Ishikawa (cell line): ENCODE data around the gene SLC25A38.

ENCODE experiments used
- CEBPB ChIP-seq: IDR thresholded peaks from 2 replicates; pipeline ENCODE4 v1.6.1; 2012
- CREB1 ChIP-seq: IDR thresholded peaks from 2 replicates; pipeline ENCODE4 v1.6.1; 2012; ENCODE audit warnings: low read depth
- EGR1 ChIP-seq: IDR thresholded peaks from 2 replicates; pipeline ENCODE4 v1.6.1; 2012
- EP300 ChIP-seq: IDR thresholded peaks from 2 replicates; pipeline ENCODE4 v1.6.1; 2012; ENCODE audit warnings: borderline replicate concordance
- FOXM1 ChIP-seq: IDR thresholded peaks from 2 replicates; pipeline ENCODE4 v1.6.1; 2012; ENCODE audit warnings: low read depth, borderline replicate concordance
- NFIC ChIP-seq: IDR thresholded peaks from 2 replicates; pipeline ENCODE4 v1.6.1; 2012
- RAD21 ChIP-seq: IDR thresholded peaks from 2 replicates; pipeline ENCODE4 v1.6.1; 2012; ENCODE audit warnings: low read depth
- TAF1 ChIP-seq: IDR thresholded peaks from 2 replicates; pipeline ENCODE4 v1.6.1; 2012; ENCODE audit warnings: low read depth, mild to moderate bottlenecking
- TCF12 ChIP-seq: IDR thresholded peaks from 2 replicates; pipeline ENCODE4 v1.6.1; 2012; ENCODE audit warnings: low read depth
- TEAD4 ChIP-seq: IDR thresholded peaks from 2 replicates; pipeline ENCODE4 v1.6.1; 2012
- YY1 ChIP-seq: IDR thresholded peaks from 2 replicates; pipeline ENCODE4 v1.6.1; 2012; ENCODE audit warnings: low read depth
- ZBTB7A ChIP-seq: IDR thresholded peaks from 2 replicates; pipeline ENCODE4 v1.6.1; 2012; ENCODE audit warnings: low read depth
- TF ChIP-seq, protein P1 (sequence below): IDR thresholded peaks from 2 replicates; pipeline ENCODE4 v1.6.1; 2012
- TF ChIP-seq, protein P2 (sequence below): IDR thresholded peaks from 2 replicates; pipeline ENCODE4 v1.6.1; 2012
- TF ChIP-seq, protein P3 (sequence below): IDR thresholded peaks from 2 replicates; pipeline ENCODE4 v1.6.1; 2012; ENCODE audit warnings: low read depth, mild to moderate bottlenecking

The SLC25A38 gene

DNA sequence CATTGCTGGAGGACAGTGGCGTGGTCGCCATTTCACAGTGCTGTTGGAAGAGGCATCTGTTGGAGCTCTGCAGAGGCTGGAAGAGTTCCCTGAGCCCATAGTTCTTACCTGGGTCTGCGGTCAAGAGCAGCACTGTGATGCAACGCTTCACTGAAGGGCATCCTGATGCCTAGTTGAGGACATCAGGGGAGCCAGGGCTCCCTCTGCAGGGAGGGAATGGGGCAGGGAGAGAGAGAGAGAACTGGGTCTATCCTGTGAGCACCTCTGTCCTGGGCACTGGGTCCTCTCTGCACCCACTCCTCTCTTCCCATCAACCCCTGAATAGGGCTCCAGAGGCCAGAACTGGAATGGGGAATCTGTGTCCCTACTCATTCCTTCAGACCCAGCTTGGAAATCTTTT is 60.4 kb downstream of the SLC25A38 start:
- TF ChIP-seq, protein P1, sequence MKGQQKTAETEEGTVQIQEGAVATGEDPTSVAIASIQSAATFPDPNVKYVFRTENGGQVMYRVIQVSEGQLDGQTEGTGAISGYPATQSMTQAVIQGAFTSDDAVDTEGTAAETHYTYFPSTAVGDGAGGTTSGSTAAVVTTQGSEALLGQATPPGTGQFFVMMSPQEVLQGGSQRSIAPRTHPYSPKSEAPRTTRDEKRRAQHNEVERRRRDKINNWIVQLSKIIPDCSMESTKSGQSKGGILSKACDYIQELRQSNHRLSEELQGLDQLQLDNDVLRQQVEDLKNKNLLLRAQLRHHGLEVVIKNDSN: no peak
- TF ChIP-seq NFIC: no peak
- TF ChIP-seq TAF1: no peak
- no peak for TF ChIP-seq EP300
- TF ChIP-seq, protein P2, sequence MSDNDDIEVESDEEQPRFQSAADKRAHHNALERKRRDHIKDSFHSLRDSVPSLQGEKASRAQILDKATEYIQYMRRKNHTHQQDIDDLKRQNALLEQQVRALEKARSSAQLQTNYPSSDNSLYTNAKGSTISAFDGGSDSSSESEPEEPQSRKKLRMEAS: no peak
- no peak for TF ChIP-seq EGR1
- no peak for TF ChIP-seq YY1
- no peak for TF ChIP-seq FOXM1
- TF ChIP-seq ZBTB7A: no peak
- TF ChIP-seq, protein P3, sequence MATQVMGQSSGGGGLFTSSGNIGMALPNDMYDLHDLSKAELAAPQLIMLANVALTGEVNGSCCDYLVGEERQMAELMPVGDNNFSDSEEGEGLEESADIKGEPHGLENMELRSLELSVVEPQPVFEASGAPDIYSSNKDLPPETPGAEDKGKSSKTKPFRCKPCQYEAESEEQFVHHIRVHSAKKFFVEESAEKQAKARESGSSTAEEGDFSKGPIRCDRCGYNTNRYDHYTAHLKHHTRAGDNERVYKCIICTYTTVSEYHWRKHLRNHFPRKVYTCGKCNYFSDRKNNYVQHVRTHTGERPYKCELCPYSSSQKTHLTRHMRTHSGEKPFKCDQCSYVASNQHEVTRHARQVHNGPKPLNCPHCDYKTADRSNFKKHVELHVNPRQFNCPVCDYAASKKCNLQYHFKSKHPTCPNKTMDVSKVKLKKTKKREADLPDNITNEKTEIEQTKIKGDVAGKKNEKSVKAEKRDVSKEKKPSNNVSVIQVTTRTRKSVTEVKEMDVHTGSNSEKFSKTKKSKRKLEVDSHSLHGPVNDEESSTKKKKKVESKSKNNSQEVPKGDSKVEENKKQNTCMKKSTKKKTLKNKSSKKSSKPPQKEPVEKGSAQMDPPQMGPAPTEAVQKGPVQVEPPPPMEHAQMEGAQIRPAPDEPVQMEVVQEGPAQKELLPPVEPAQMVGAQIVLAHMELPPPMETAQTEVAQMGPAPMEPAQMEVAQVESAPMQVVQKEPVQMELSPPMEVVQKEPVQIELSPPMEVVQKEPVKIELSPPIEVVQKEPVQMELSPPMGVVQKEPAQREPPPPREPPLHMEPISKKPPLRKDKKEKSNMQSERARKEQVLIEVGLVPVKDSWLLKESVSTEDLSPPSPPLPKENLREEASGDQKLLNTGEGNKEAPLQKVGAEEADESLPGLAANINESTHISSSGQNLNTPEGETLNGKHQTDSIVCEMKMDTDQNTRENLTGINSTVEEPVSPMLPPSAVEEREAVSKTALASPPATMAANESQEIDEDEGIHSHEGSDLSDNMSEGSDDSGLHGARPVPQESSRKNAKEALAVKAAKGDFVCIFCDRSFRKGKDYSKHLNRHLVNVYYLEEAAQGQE: no peak
- TF ChIP-seq CEBPB: no peak
- no peak for TF ChIP-seq TEAD4
- no peak for TF ChIP-seq CREB1
- no peak for TF ChIP-seq TCF12
- TF ChIP-seq RAD21: no peak

DNA sequence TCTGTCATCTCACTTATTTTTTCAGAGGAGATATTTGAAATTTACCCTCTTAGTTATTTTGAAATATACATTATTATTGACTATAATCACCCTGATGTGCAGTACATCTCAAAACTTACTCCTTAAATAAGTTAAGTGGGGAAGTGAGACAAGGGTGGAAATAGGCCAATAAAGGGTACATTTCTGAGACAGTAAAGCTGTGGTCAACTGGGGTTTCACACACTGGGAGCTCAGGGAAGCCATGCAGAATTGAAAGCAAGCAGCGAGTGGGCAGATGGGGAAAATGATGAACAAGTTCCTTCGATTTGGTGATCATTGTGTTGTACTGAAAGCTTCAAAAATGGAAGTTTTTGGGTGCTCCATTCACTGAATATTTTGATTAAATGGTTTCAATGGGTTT is 62.8 kb downstream of the SLC25A38 start:
- TF ChIP-seq RAD21: no peak
- TF ChIP-seq, protein P1: no peak
- TF ChIP-seq TAF1: no peak
- no peak for TF ChIP-seq NFIC
- no peak for TF ChIP-seq ZBTB7A
- no peak for TF ChIP-seq EGR1
- TF ChIP-seq TEAD4: no peak
- no peak for TF ChIP-seq CEBPB
- no peak for TF ChIP-seq YY1
- no peak for TF ChIP-seq CREB1
- TF ChIP-seq EP300: no peak
- TF ChIP-seq, protein P2: no peak
- TF ChIP-seq FOXM1: no peak
- TF ChIP-seq, protein P3: no peak
- TF ChIP-seq TCF12: no peak

DNA sequence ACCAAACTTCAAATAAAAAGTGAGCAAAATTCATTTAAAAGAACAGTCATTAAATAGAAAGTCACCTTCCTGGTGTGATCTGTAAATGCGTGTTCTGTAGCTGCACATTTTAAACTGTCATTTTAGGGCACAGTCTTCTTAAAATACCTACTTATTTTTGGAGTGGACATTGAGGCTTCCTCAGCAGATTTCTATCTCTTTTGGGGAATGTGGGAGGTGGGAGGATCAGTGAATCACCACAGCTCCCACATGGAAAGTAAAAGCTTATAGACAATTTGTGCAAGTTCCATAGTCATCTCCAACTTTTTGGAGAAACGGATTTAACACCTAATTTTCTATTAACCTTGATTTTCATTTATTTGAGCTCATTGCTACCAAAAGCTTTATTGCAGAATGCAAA is 63.3 kb downstream of the SLC25A38 start:
- TF ChIP-seq ZBTB7A (no peak), EP300 (no peak), RAD21 (no peak), NFIC (no peak), EGR1 (no peak), TCF12 (no peak), TEAD4 (no peak), CREB1 (no peak)
- TF ChIP-seq, protein P2: no peak
- TF ChIP-seq, protein P3: no peak
